A673 (cell line): ENCODE measurements around the gene JARID2. TPM values are rescaled to one million over a fixed set of nuclear protein-coding genes. Genes with fewer than 3 reads are reported as not detected.

Experiments
- BruUV-seq: library from RNA; stranded (reverse); fragments of 400-500 nt; replicated peaks from 2 replicates; lab custom pipeline; 2021; lab: Mats Ljungman, UMichigan
- CTCF ChIA-PET: fragments of 300-600 bp; sonication (Branson Sonifier 250); formaldehyde crosslinking; loops from one replicate; lab custom pipeline; 2022; ENCODE audit warnings: antibody characterized with exemption; lab: Charles Lee
- POLR2A ChIA-PET: fragments of 300-600 bp; sonication (Branson Sonifier 250); formaldehyde crosslinking; loops from one replicate; lab custom pipeline; 2022; ENCODE audit warnings: antibody characterized with exemption; ENCODE audit not compliant: low non-redundant PET; lab: Charles Lee
- DNase-seq: peaks from one replicate; pipeline ENCODE4 v3.0.0-alpha.2; 2015; ENCODE audit warnings: low spot score
- H3K27ac ChIP-seq: fragments of 200-600 bp; sonication (generic); 2 replicates; pipeline ENCODE4 v1.5.1; 2016; ENCODE audit warnings: mixed run types, low read depth, mild to moderate bottlenecking, mixed read lengths, antibody characterized with exemption, low read length; ENCODE audit not compliant: poor library complexity, severe bottlenecking
- H3K27me3 ChIP-seq: fragments of 200-600 bp; sonication (generic); replicated peaks from 2 replicates; pipeline ENCODE4 v1.6.1; 2017; ENCODE audit warnings: mixed run types, low read depth, mild to moderate bottlenecking, mixed read lengths, antibody characterized with exemption, low read length; ENCODE audit not compliant: insufficient read depth, poor library complexity
- H3K36me3 ChIP-seq: fragments of 200-600 bp; sonication (generic); 2 replicates; pipeline ENCODE4 v1.6.1; 2016; ENCODE audit warnings: mixed run types, mild to moderate bottlenecking, mixed read lengths, antibody characterized with exemption, low read length; ENCODE audit not compliant: insufficient read depth, poor library complexity, severe bottlenecking
- H3K4me1 ChIP-seq: fragments of 200-600 bp; sonication (generic); 2 replicates; pipeline ENCODE4 v1.6.1; 2017; ENCODE audit warnings: mixed run types, mild to moderate bottlenecking, mixed read lengths, antibody characterized with exemption, low read length; ENCODE audit not compliant: insufficient read depth, poor library complexity, severe bottlenecking
- H3K4me3 ChIP-seq: fragments of 200-600 bp; sonication (generic); 2 replicates; pipeline ENCODE4 v1.5.1; 2016; ENCODE audit warnings: low read depth, mixed run types, mild to moderate bottlenecking, mixed read lengths, low read length; ENCODE audit not compliant: poor library complexity, severe bottlenecking
- H3K9me3 ChIP-seq: fragments of 200-600 bp; sonication (generic); 2 replicates; pipeline ENCODE4 v1.6.1; 2016; ENCODE audit warnings: mixed run types, low read depth, mild to moderate bottlenecking, mixed read lengths, antibody characterized with exemption, low read length; ENCODE audit not compliant: poor library complexity, severe bottlenecking
- CTCF ChIP-seq: fragments of 300-800, 200-600 bp; sonication (generic); conservative IDR thresholded peaks from 2 replicates; pipeline ENCODE4 v1.5.1; 2017; ENCODE audit warnings: low read depth, mild to moderate bottlenecking, antibody characterized with exemption, low read length, moderate library complexity, mixed read lengths
- EZH2 ChIP-seq: fragments of 200-600 bp; sonication (generic); IDR thresholded peaks from 2 replicates; pipeline ENCODE4 v1.6.1; 2017; ENCODE audit warnings: borderline replicate concordance, low read depth, mild to moderate bottlenecking, mixed read lengths, antibody characterized with exemption, low read length; ENCODE audit not compliant: poor library complexity, severe bottlenecking
- intact Hi-C: fragments of 100-400 bp; cut with micrococcal nuclease; formaldehyde crosslinking; loops from one replicate; pipeline ENCODE4 v1.10.0; 2022; ENCODE audit not compliant: unreplicated experiment
- total RNA-seq: library from RNA; stranded (reverse); gene quantifications from 2 replicates; pipeline ENCODE4 v1.2.3, GENCODE V29; 2021

Gene JARID2
- total RNA-seq, 1 experiment from 2014 or later: 29.4 TPM

- Histone ChIP-seq H3K27ac (no peak overlapping the region), H3K9me3 (no peaks in the 10 kb centered on the region), H3K36me3 (no peaks in the 10 kb centered on the region), H3K4me3 (no peak overlapping the region), H3K27me3 (no peaks in the 10 kb centered on the region), H3K4me1 (peaks cover 79% of the 10 kb centered on the region)
- ChIA-PET POLR2A (no interaction called here), CTCF (no interaction called here)
- no peak for DNase-seq
- BruUV-seq: no TSS peak
- TF ChIP-seq CTCF (no peak), EZH2 (no peak)
- intact Hi-C loops: no loop called here
Measured at GRCh38 chr6:15402406-15403045, 156.7 kb downstream of the JARID2 start.

DNA sequence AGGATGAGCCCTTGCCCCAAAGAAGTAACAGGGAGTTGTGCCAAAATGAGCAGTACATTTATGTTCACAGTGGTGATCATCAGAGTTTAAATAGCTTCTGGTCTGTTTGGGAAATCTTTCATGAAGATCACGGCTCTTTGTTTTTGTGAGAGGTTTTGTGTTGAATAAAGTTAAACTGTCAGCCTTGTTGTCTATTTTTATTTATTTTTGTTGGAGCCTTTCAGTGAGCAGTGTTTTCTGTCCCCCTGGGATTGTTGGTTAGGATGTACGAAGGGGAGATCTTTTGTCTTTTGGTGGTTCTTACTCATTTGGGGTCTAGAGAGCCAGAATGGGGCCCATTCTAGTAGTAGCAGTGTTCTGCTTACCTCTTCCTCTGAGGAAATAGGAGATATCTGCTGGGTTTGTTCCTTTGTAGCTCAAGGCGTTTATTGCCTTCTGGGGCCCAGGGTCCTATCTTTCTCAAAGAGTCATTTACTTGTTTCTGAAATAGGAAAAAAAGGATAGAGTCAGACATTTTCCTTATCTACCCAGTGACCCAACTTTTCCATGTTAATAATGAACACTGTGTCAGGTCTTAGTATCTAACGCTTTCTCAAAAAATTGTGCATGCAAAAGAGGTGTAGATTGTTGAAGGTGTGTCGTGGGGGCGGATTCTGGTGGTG, 157.4 kb downstream of the JARID2 start:
- Histone ChIP-seq H3K4me3 (no peak overlapping the region), H3K4me1 (peaks cover 79% of the 10 kb centered on the region), H3K36me3 (no peaks in the 10 kb centered on the region), H3K9me3 (no peaks in the 10 kb centered on the region), H3K27ac (no peak overlapping the region), H3K27me3 (no peaks in the 10 kb centered on the region)
- TF ChIP-seq EZH2: no peak
- TF ChIP-seq CTCF: no peak
- no peak for DNase-seq
- ChIA-PET CTCF (no interaction called here), POLR2A (no interaction called here)
- BruUV-seq: no TSS peak
- intact Hi-C loops: no loop called here

- peaks cover 66% of the 10 kb centered on the region for H3K4me1 ChIP-seq
- intact Hi-C loops: no loop called here
- no peak for DNase-seq
Measured at GRCh38 chr6:15404685-15404980, 158.8 kb downstream of the JARID2 start.

More at GRCh38 chr6:15404685-15404980, 158.8 kb downstream of the JARID2 start:
- POLR2A ChIA-PET: interaction anchor here (0.6 kb wide), 1 partner anchor 9 kb away, joined by 3 read pairs; no protein-coding TSS in a partner anchor
- H3K9me3 ChIP-seq: no peaks in the 10 kb centered on the region
- TF ChIP-seq EZH2: no peak
- no peak for TF ChIP-seq CTCF
- CTCF ChIA-PET: no interaction called here
- H3K36me3 ChIP-seq: no peaks in the 10 kb centered on the region
- no peak overlapping the region for H3K4me3 ChIP-seq
- H3K27me3 ChIP-seq: no peaks in the 10 kb centered on the region
- no peak overlapping the region for H3K27ac ChIP-seq
- no TSS peak for BruUV-seq
